ENCODE data around the gene IRF6. TPM values are rescaled to one million over a fixed set of nuclear protein-coding genes. Genes with fewer than 3 reads are reported as not detected.

The IRF6 gene
- total RNA-seq, 2 experiments from 2014 or later, result 1.3 to 1.7 TPM

GRCh38 chr1:209746451-209747165 lies 59.3 kb downstream of the IRF6 start:
- no peak overlapping the region for H3K27ac Mint-ChIP-seq
- ATAC-seq (no peak), DNase-seq (no peak)
- peaks cover 54% of the 10 kb centered on the region for H3K4me1 Mint-ChIP-seq
- no peaks in the 10 kb centered on the region for H3K9me3 Mint-ChIP-seq (ENCODE audit: low read depth)
- no peak overlapping the region for H3K4me3 Mint-ChIP-seq
- no peaks in the 10 kb centered on the region for H3K27me3 Mint-ChIP-seq
- CTCF ChIA-PET, result interaction anchor here (0.7 to 2.4 kb wide), 10 partner anchors 15 to 181 kb away, joined by 3 to 10 read pairs (median 4); no protein-coding TSS in a partner anchor
- no peaks in the 10 kb centered on the region for H3K36me3 Mint-ChIP-seq

GRCh38 chr1:209743145-209743482 lies 62.8 kb downstream of the IRF6 start:
- H3K9me3 Mint-ChIP-seq (ENCODE audit: low read depth), result no peaks in the 10 kb centered on the region
- H3K27me3 Mint-ChIP-seq, result no peaks in the 10 kb centered on the region
- peaks cover 26% of the 10 kb centered on the region for H3K4me1 Mint-ChIP-seq
- CTCF ChIA-PET, result interaction anchor here (0.9 to 1.8 kb wide), 2 partner anchors 15 to 177 kb away, joined by 4 to 9 read pairs; no protein-coding TSS in a partner anchor
- H3K4me3 Mint-ChIP-seq, result no peak overlapping the region
- ATAC-seq (no peak), DNase-seq (no peak)
- H3K27ac Mint-ChIP-seq, result no peak overlapping the region
- H3K36me3 Mint-ChIP-seq, result no peaks in the 10 kb centered on the region

- ATAC-seq (no peak), DNase-seq (no peak)
- H3K4me1 Mint-ChIP-seq, result peaks cover 22% of the 10 kb centered on the region
- H3K9me3 Mint-ChIP-seq (ENCODE audit: low read depth), result no peaks in the 10 kb centered on the region
- CTCF ChIA-PET, result interaction anchor here (1.8 kb wide), 1 partner anchor 176 kb away, joined by 9 read pairs; no protein-coding TSS in a partner anchor
- no peaks in the 10 kb centered on the region for H3K27me3 Mint-ChIP-seq
- no peak overlapping the region for H3K27ac Mint-ChIP-seq
- no peak overlapping the region for H3K4me3 Mint-ChIP-seq
- no peaks in the 10 kb centered on the region for H3K36me3 Mint-ChIP-seq
Measured at GRCh38 chr1:209742409-209743144, 63.4 kb downstream of the IRF6 start.

GRCh38 chr1:209741889-209742288 lies 64.1 kb downstream of the IRF6 start:
- Mint-ChIP-seq H3K4me3 (no peak overlapping the region), H3K27me3 (no peaks in the 10 kb centered on the region), H3K9me3 (ENCODE audit: low read depth) (no peaks in the 10 kb centered on the region), H3K36me3 (no peaks in the 10 kb centered on the region), H3K4me1 (peaks cover 18% of the 10 kb centered on the region), H3K27ac (no peak overlapping the region)
- ATAC-seq (no peak), DNase-seq (no peak)
- CTCF ChIA-PET, result no interaction called here

GRCh38 chr1:209741193-209741592 lies 64.7 kb downstream of the IRF6 start:
- no peaks in the 10 kb centered on the region for H3K27me3 Mint-ChIP-seq
- H3K36me3 Mint-ChIP-seq, result no peaks in the 10 kb centered on the region
- CTCF ChIA-PET, result interaction anchor here (0.7 kb wide), 1 partner anchor 10 kb away, joined by 3 read pairs; no protein-coding TSS in a partner anchor
- no peak overlapping the region for H3K4me3 Mint-ChIP-seq
- H3K27ac Mint-ChIP-seq, result no peak overlapping the region
- H3K9me3 Mint-ChIP-seq (ENCODE audit: low read depth), result no peaks in the 10 kb centered on the region
- ATAC-seq, result no peak
- H3K4me1 Mint-ChIP-seq, result peaks cover 19% of the 10 kb centered on the region
- DNase-seq, result no peak

GRCh38 chr1:209738270-209738669 lies 67.7 kb downstream of the IRF6 start:
- DNase-seq, result no peak
- Mint-ChIP-seq H3K4me1 (peaks cover 19% of the 10 kb centered on the region), H3K4me3 (no peak overlapping the region), H3K9me3 (ENCODE audit: low read depth) (no peaks in the 10 kb centered on the region), H3K27me3 (no peaks in the 10 kb centered on the region), H3K36me3 (no peaks in the 10 kb centered on the region), H3K27ac (no peak overlapping the region)
- ATAC-seq, result no peak
- CTCF ChIA-PET, result interaction anchor here (2.0 kb wide), 1 partner anchor 10 kb away, joined by 8 read pairs; no protein-coding TSS in a partner anchor

- Mint-ChIP-seq H3K27ac (no peak overlapping the region), H3K9me3 (ENCODE audit: low read depth) (no peaks in the 10 kb centered on the region)
- CTCF ChIA-PET, result interaction anchor here (0.8 to 2.0 kb wide), 8 partner anchors 9 to 177 kb away, joined by 3 to 8 read pairs (median 4); no protein-coding TSS in a partner anchor
Measured at GRCh38 chr1:209737118-209737505, 68.8 kb downstream of the IRF6 start.

GRCh38 chr1:209736490-209737117 lies 69.3 kb downstream of the IRF6 start:
- no peak overlapping the region for H3K27ac Mint-ChIP-seq
- no peak overlapping the region for H3K4me3 Mint-ChIP-seq
- ATAC-seq (no peak), DNase-seq (no peak)
- CTCF ChIA-PET, result interaction anchor here (0.9 to 2.0 kb wide), 7 partner anchors 8 to 176 kb away, joined by 3 to 8 read pairs (median 4); no protein-coding TSS in a partner anchor
- H3K4me1 Mint-ChIP-seq, result peaks cover 7% of the 10 kb centered on the region
- no peaks in the 10 kb centered on the region for H3K9me3 Mint-ChIP-seq (ENCODE audit: low read depth)
- H3K27me3 Mint-ChIP-seq, result no peaks in the 10 kb centered on the region
- peaks cover 2% of the 10 kb centered on the region for H3K36me3 Mint-ChIP-seq

More at GRCh38 chr1:209737118-209737505, 68.8 kb downstream of the IRF6 start:
- H3K27me3 Mint-ChIP-seq, result no peaks in the 10 kb centered on the region
- H3K4me1 Mint-ChIP-seq, result peaks cover 11% of the 10 kb centered on the region
- peaks cover 2% of the 10 kb centered on the region for H3K36me3 Mint-ChIP-seq
- DNase-seq, result no peak
- ATAC-seq, result no peak
- H3K4me3 Mint-ChIP-seq, result no peak overlapping the region

Other genes starting within 250 kb of the IRF6 start
- gene CAMK1G, start 222.4 kb downstream of the IRF6 start, total RNA-seq, result not detected
- 1 to 10 TPM; 1.3 to 2.5 TPM for gene LAMB3, start 153.7 kb downstream of the IRF6 start, total RNA-seq
- gene G0S2, start 130.7 kb downstream of the IRF6 start, total RNA-seq, result 1 to 10 TPM in 1 of 2 experiments, under 1 TPM in 1; 0.70 to 1.5 TPM
- gene HSD11B1, start 101.3 kb downstream of the IRF6 start, total RNA-seq, result under 1 TPM in 1 of 2 experiments, not detected in 1; 0.91 TPM
- gene TRAF3IP3, start 50.1 kb downstream of the IRF6 start, total RNA-seq, result 100 to 1,000 TPM; 351 to 406 TPM
- gene C1orf74, start 21.6 kb downstream of the IRF6 start, total RNA-seq, result 1 to 10 TPM; 2.8 to 3.0 TPM
- gene UTP25, start 21.8 kb upstream of the IRF6 start, total RNA-seq, result 1 to 10 TPM; 4.7 to 9.7 TPM
- not detected for gene SYT14, start 132.1 kb upstream of the IRF6 start, total RNA-seq

All from activated CD8-positive, alpha-beta memory T cell treated with anti-CD3 and anti-CD28 coated beads, Interleukin-2, amount 10 ng/mL, durations not matched to agents 7 days and 5 days (primary cell).